Stomach (tissue), 4 donors: Measurements from ENCODE around the gene LCTL.

ENCODE experiments used
- POLR2A ChIP-seq, 4 donors: fragments of 450-650 bp; IDR thresholded peaks; one replicate each; pipeline ENCODE4 v1.6.1; 2016; ENCODE audit warnings: antibody characterized with exemption in 4 of 4, control low read depth in 2 of 4, mild to moderate bottlenecking in 1 of 4, moderate library complexity in 1 of 4
- POLR2AphosphoS5 ChIP-seq, 3 donors: sonication (generic); formaldehyde crosslinking; IDR thresholded peaks; one replicate each; pipeline ENCODE4 v1.6.1; 2016; ENCODE audit warnings: antibody characterized with exemption in 3 of 3
- TF ChIP-seq, protein P1 (sequence below), 7 experiments: fragments of 450-650 bp in 4 of 7; fragments of 200-600 bp in 3 of 7; sonication (generic) in 3 of 7; IDR thresholded peaks; one replicate each; pipeline ENCODE4 v1.5.1; 2016 to 2019; ENCODE audit warnings: antibody characterized with exemption in 7 of 7, control low read depth in 2 of 7, mild to moderate bottlenecking in 1 of 7

- no peak for TF ChIP-seq POLR2A (IDR thresholded peaks at IDR 0.05)
- TF ChIP-seq, protein P1, sequence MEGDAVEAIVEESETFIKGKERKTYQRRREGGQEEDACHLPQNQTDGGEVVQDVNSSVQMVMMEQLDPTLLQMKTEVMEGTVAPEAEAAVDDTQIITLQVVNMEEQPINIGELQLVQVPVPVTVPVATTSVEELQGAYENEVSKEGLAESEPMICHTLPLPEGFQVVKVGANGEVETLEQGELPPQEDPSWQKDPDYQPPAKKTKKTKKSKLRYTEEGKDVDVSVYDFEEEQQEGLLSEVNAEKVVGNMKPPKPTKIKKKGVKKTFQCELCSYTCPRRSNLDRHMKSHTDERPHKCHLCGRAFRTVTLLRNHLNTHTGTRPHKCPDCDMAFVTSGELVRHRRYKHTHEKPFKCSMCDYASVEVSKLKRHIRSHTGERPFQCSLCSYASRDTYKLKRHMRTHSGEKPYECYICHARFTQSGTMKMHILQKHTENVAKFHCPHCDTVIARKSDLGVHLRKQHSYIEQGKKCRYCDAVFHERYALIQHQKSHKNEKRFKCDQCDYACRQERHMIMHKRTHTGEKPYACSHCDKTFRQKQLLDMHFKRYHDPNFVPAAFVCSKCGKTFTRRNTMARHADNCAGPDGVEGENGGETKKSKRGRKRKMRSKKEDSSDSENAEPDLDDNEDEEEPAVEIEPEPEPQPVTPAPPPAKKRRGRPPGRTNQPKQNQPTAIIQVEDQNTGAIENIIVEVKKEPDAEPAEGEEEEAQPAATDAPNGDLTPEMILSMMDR (IDR thresholded peaks at IDR 0.05) = no peak
- no peak for TF ChIP-seq POLR2AphosphoS5 (IDR thresholded peaks at IDR 0.05)
Observed at GRCh38 chr15:66535056-66535455, 30.7 kb downstream of the LCTL start.
